ENCODE measurements around the gene SEMA5A.

GRCh38 chr5:9160747-9161146, 385.1 kb downstream of the SEMA5A start:
- no peak for TF ChIP-seq CTCF (IDR thresholded peaks at IDR 0.05)
- no peak for TF ChIP-seq POLR2A (IDR thresholded peaks at IDR 0.05)
- TF ChIP-seq POLR2AphosphoS5 (IDR thresholded peaks at IDR 0.05), result no peak
- no peak for TF ChIP-seq EP300 (IDR thresholded peaks at IDR 0.05; ENCODE audit: low read depth)
